ENCODE results near the gene EPHA8. TPM values are rescaled to one million over a fixed set of nuclear protein-coding genes. Genes with fewer than 3 reads are reported as not detected.

Gene EPHA8
- total RNA-seq, 1 donor from 2014 or later = not detected

- H4K20me1 ChIP-seq (ENCODE audit: low read depth) = no peaks in the 10 kb centered on the region
- H3K79me2 ChIP-seq (ENCODE audit: low read depth) = no peaks in the 10 kb centered on the region
- H3K4me2 ChIP-seq = no peak overlapping the region
- H3K27ac ChIP-seq = no peak overlapping the region
- Mint-ChIP-seq H3K9me3 (no peaks in the 10 kb centered on the region), H3K4me1 (peaks cover 8% of the 10 kb centered on the region), H3K27me3 (ENCODE audit: insufficient read depth, low read depth) (peaks cover 6% of the 10 kb centered on the region), H3K27ac (no peak overlapping the region), H3K4me3 (no peak overlapping the region), H3K36me3 (no peaks in the 10 kb centered on the region)
- H3K27me3 ChIP-seq = no peaks in the 10 kb centered on the region
- no peak overlapping the region for H2AFZ ChIP-seq (replicated peaks)
- no peak overlapping the region for H3K4me3 ChIP-seq
- H3K36me3 ChIP-seq = no peaks in the 10 kb centered on the region
- no peaks in the 10 kb centered on the region for H3K9me3 ChIP-seq (ENCODE audit: low read depth)
- DNase-seq (ENCODE audit: low spot score) = no peak
- TF ChIP-seq, protein P1, sequence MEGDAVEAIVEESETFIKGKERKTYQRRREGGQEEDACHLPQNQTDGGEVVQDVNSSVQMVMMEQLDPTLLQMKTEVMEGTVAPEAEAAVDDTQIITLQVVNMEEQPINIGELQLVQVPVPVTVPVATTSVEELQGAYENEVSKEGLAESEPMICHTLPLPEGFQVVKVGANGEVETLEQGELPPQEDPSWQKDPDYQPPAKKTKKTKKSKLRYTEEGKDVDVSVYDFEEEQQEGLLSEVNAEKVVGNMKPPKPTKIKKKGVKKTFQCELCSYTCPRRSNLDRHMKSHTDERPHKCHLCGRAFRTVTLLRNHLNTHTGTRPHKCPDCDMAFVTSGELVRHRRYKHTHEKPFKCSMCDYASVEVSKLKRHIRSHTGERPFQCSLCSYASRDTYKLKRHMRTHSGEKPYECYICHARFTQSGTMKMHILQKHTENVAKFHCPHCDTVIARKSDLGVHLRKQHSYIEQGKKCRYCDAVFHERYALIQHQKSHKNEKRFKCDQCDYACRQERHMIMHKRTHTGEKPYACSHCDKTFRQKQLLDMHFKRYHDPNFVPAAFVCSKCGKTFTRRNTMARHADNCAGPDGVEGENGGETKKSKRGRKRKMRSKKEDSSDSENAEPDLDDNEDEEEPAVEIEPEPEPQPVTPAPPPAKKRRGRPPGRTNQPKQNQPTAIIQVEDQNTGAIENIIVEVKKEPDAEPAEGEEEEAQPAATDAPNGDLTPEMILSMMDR (IDR thresholded peaks at IDR 0.05) = no peak
- TF ChIP-seq EZH2phosphoT487 (IDR thresholded peaks at IDR 0.05) (no peak), EZH2 (IDR thresholded peaks at IDR 0.05) (no peak)
- no peaks in the 10 kb centered on the region for H3F3A ChIP-seq (ENCODE audit: low read depth)
- no peaks in the 10 kb centered on the region for H3K4me1 ChIP-seq
- H3K9ac ChIP-seq = no peak overlapping the region
Measured at GRCh38 chr1:22539510-22540118, 23.7 kb upstream of the EPHA8 start.

DNA sequence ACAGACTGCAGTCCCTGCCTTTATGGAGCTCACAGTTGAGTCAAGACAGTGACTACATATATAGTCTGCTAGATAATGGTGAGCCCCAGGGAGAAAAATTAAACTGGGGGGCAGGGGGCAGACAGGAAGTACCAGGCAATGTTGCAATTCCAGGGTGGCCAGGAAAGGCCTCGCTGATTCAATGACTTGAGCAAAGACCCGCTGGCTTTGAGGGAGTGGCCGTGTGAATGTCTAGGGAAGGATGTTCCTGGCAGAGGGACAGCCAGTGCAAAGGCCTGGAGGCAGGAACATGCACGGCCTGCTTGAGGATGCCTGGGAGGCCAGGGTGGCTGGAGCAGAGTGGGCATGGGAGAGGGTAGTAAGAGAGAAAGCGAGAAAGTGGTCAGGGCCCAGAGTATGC is 23.0 kb upstream of the EPHA8 start:
- H3K9me3 ChIP-seq (ENCODE audit: low read depth) = no peaks in the 10 kb centered on the region
- TF ChIP-seq EZH2phosphoT487 (IDR thresholded peaks at IDR 0.05) = no peak
- no peak for TF ChIP-seq EZH2 (IDR thresholded peaks at IDR 0.05)
- TF ChIP-seq, protein P1 (IDR thresholded peaks at IDR 0.05) = no peak
- Mint-ChIP-seq H3K27me3 (ENCODE audit: insufficient read depth, low read depth) (peaks cover 6% of the 10 kb centered on the region), H3K4me3 (no peak overlapping the region), H3K4me1 (peaks cover 13% of the 10 kb centered on the region), H3K9me3 (no peaks in the 10 kb centered on the region), H3K36me3 (no peaks in the 10 kb centered on the region), H3K27ac (no peak overlapping the region)
- DNase-seq (ENCODE audit: low spot score) = no peak
- H3K4me1 ChIP-seq = peaks cover 3% of the 10 kb centered on the region
- no peak overlapping the region for H3K4me3 ChIP-seq
- H3K36me3 ChIP-seq = no peaks in the 10 kb centered on the region
- no peak overlapping the region for H3K4me2 ChIP-seq
- no peaks in the 10 kb centered on the region for H4K20me1 ChIP-seq (ENCODE audit: low read depth)
- H3F3A ChIP-seq (ENCODE audit: low read depth) = no peaks in the 10 kb centered on the region
- H3K27me3 ChIP-seq = peaks cover 7% of the 10 kb centered on the region
- no peak overlapping the region for H3K9ac ChIP-seq
- H3K27ac ChIP-seq = no peak overlapping the region
- H2AFZ ChIP-seq (replicated peaks) = no peak overlapping the region
- H3K79me2 ChIP-seq (ENCODE audit: low read depth) = no peaks in the 10 kb centered on the region

DNA sequence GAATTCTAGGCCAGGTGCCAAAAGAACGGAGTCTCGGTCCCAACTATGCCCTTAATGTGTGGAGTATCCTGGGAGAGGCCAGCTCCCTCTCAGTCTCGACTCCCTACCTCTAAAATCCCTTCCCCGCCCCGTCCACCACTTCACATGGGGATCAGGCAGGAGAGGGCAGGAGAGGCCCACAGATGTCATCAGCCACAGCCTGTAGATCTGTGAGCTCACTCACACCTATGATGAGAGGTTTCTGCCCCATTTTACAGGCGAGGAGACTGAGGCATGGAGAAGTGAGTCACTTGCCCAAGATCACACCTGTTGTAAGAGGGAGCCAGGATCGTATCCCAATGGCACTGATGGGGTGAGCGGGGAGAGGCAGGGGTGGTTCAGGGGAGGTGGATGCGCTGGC is 20.4 kb upstream of the EPHA8 start:
- H3K4me1 Mint-ChIP-seq = peaks cover 15% of the 10 kb centered on the region
- no peak overlapping the region for H3K9ac ChIP-seq
- peaks cover 33% of the 10 kb centered on the region for H3K27me3 ChIP-seq
- H3K27ac Mint-ChIP-seq = no peak overlapping the region
- H3K36me3 ChIP-seq = no peaks in the 10 kb centered on the region
- peaks cover 3% of the 10 kb centered on the region for H3K4me1 ChIP-seq
- TF ChIP-seq EZH2phosphoT487 (IDR thresholded peaks at IDR 0.05) (no peak), EZH2 (IDR thresholded peaks at IDR 0.05) (no peak)
- TF ChIP-seq, protein P1 (IDR thresholded peaks at IDR 0.05) = no peak
- H2AFZ ChIP-seq (replicated peaks) = no peak overlapping the region
- H3K9me3 ChIP-seq (ENCODE audit: low read depth) = no peaks in the 10 kb centered on the region
- H3K4me2 ChIP-seq = no peak overlapping the region
- H3K79me2 ChIP-seq (ENCODE audit: low read depth) = no peaks in the 10 kb centered on the region
- no peaks in the 10 kb centered on the region for H3F3A ChIP-seq (ENCODE audit: low read depth)
- H3K4me3 ChIP-seq = no peak overlapping the region
- DNase-seq (ENCODE audit: low spot score) = no peak
- no peaks in the 10 kb centered on the region for H3K9me3 Mint-ChIP-seq
- H3K27ac ChIP-seq = no peak overlapping the region
- H4K20me1 ChIP-seq (ENCODE audit: low read depth) = no peaks in the 10 kb centered on the region
- H3K36me3 Mint-ChIP-seq = no peaks in the 10 kb centered on the region
- peaks cover 23% of the 10 kb centered on the region for H3K27me3 Mint-ChIP-seq (ENCODE audit: insufficient read depth, low read depth)
- no peak overlapping the region for H3K4me3 Mint-ChIP-seq
